Stomach (tissue), 9 donors: ENCODE measurements around the gene ZMYND8. TPM values are rescaled to one million over a fixed set of nuclear protein-coding genes. Genes with fewer than 3 reads are reported as not detected.
"Not testable (repeated sequence)": the region's sequence is repeated elsewhere in the genome, so short reads cannot be mapped to it uniquely, and the experiment has no call there.

Source experiments
- DNase-seq, 2 donors: peaks; one replicate each; pipeline versions ENCODE4 v3.0.0 to v3.0.0-alpha.2; 2013 to 2019
- H3K27ac ChIP-seq, 5 donors: fragments of 200-600 bp in 4 of 5; sonication (generic) in 4 of 5; one replicate each; pipeline ENCODE4 v1.5.1; 2013 to 2019; ENCODE audit warnings: mild to moderate bottlenecking in 1 of 5, moderate library complexity in 1 of 5
- H3K27me3 ChIP-seq, 3 donors: fragments of 200-600 bp; sonication (generic); one replicate each; pipeline ENCODE4 v1.5.1; 2017 to 2019; ENCODE audit warnings: mixed run types in 1 of 3
- H3K36me3 ChIP-seq, 4 donors: fragments of 200-600 bp; sonication (generic); 1 replicate in 3 of 4; 2 replicates in 1 of 4; pipeline ENCODE4 v1.5.1; 2016 to 2019
- H3K4me1 ChIP-seq, 4 donors: fragments of 200-600 bp; sonication (generic); one replicate each; pipeline ENCODE4 v1.5.1; 2016 to 2019
- H3K4me3 ChIP-seq, 4 donors: fragments of 200-600 bp; sonication (generic) in 3 of 4; one replicate each; pipeline ENCODE4 v1.5.1; 2016 to 2019; ENCODE audit warnings: mild to moderate bottlenecking in 1 of 4
- H3K9me3 ChIP-seq, 4 donors: fragments of 200-600 bp; sonication (generic); one replicate each; pipeline ENCODE4 v1.5.1; 2016 to 2019
- CTCF ChIP-seq, 7 experiments: fragments of 450-650 bp in 4 of 7; fragments of 200-600 bp in 3 of 7; sonication (generic) in 3 of 7; IDR thresholded peaks; one replicate each; pipeline ENCODE4 v1.5.1; 2016 to 2019; ENCODE audit warnings: antibody characterized with exemption in 7 of 7, control low read depth in 2 of 7, mild to moderate bottlenecking in 1 of 7
- EP300 ChIP-seq: sonication (generic); formaldehyde crosslinking; IDR thresholded peaks from one replicate; pipeline ENCODE4 v1.6.1; 2017; ENCODE audit warnings: antibody characterized with exemption
- POLR2A ChIP-seq, 4 donors: fragments of 450-650 bp; IDR thresholded peaks; one replicate each; pipeline ENCODE4 v1.6.1; 2016; ENCODE audit warnings: antibody characterized with exemption in 4 of 4, control low read depth in 2 of 4, mild to moderate bottlenecking in 1 of 4, moderate library complexity in 1 of 4
- POLR2AphosphoS5 ChIP-seq, 3 donors: sonication (generic); formaldehyde crosslinking; IDR thresholded peaks; one replicate each; pipeline ENCODE4 v1.6.1; 2016; ENCODE audit warnings: antibody characterized with exemption in 3 of 3
- whole genome bisulfite sequencing, 5 donors: extraction: QIAGEN DNeasy Blood & Tissue Kit in 3 of 5; methylation state at CpG; one replicate each; pipeline versions ENCODE4 v1.1.5 to v1.1.7; 2013 to 2018; 5-methylcytosine and 5-hydroxymethylcytosine counted together
- intact Hi-C: fragments of 100-400 bp; cut with DNase I; formaldehyde crosslinking; loops from one replicate; pipeline ENCODE4 v1.15.1; 2023; ENCODE audit warnings: low total_unique reads
- polyA plus RNA-seq, 3 donors: library from polyadenylated mRNA; stranded (reverse); fragments of 200-250 nt; gene quantifications; one replicate each; pipeline ENCODE4 v1.2.3, GENCODE V29; 2013
- total RNA-seq, 5 donors: library from RNA; depleted of rRNA; stranded (reverse); fragments of >200 nt; gene quantifications; one replicate each; pipeline versions ENCODE4 v1.1.0 to v1.2.3, GENCODE V29; 2014 to 2016
- donor health status: healthy with polysubstance abuse.
- donor health status: Bipolar disorder and iron deficiency.
- donor health status: healthy.

ZMYND8 gene
- total and polyA plus RNA-seq, 8 donors: 9.2 to 82.6 (median 39.4) TPM

GRCh38 chr20:47206962-47207641, 149.4 kb downstream of the ZMYND8 start:
- H3K27ac ChIP-seq: no peak overlapping the region
- H3K4me1 ChIP-seq: no peaks in the 10 kb centered on the region
- no peak overlapping the region for H3K4me3 ChIP-seq
- WGBS, 5 donors: 73 to 85% (median 81%) methylated on average over 9 of the region's 9 CpGs
- intact Hi-C loops: no loop called here
- no peak for TF ChIP-seq POLR2A (IDR thresholded peaks at IDR 0.05)
- no peak for TF ChIP-seq EP300
- no peak for TF ChIP-seq CTCF (IDR thresholded peaks at IDR 0.05)
- no peak for DNase-seq
- H3K9me3 ChIP-seq: no peaks in the 10 kb centered on the region
- peaks cover 32 to 44% (median 43%) of the 10 kb centered on the region in 4 donors for H3K36me3 ChIP-seq
- no peaks in the 10 kb centered on the region for H3K27me3 ChIP-seq

GRCh38 chr20:47206552-47206951, 149.9 kb downstream of the ZMYND8 start:
- H3K9me3 ChIP-seq, intact Hi-C loops, H3K27me3 ChIP-seq, H3K4me3 ChIP-seq, H3K27ac ChIP-seq, DNase-seq, H3K4me1 ChIP-seq: not testable (repeated sequence)
- WGBS, 5 donors: 85 to 92% (median 90%) methylated on average over 10 of the region's 10 CpGs
- peaks cover 27 to 39% (median 38%) of the 10 kb centered on the region in 4 donors for H3K36me3 ChIP-seq

- Histone ChIP-seq H3K27me3 (no peaks in the 10 kb centered on the region), H3K9me3 (no peaks in the 10 kb centered on the region), H3K36me3 (peaks cover 18 to 30% (median 29%) of the 10 kb centered on the region in 4 donors), H3K4me3 (no peak overlapping the region), H3K27ac (no peak overlapping the region), H3K4me1 (peaks cover 0 to 4% (median 0%) of the 10 kb centered on the region in 4 donors)
- intact Hi-C loops: no loop called here
- peak; percentile 54 to 63 for DNase-seq
- WGBS, 5 donors: 44 to 72% (median 46%) methylated on average over 9 of the region's 9 CpGs
- TF ChIP-seq CTCF (IDR thresholded peaks at IDR 0.05): peak in 5 of 7 experiments; percentile 29 to 62 (median 55)
- no peak for TF ChIP-seq EP300
These were observed 150.8 kb downstream of the ZMYND8 start for GRCh38 chr20:47205577-47206123.

GRCh38 chr20:47204850-47205122, 151.7 kb downstream of the ZMYND8 start:
- DNase-seq, H3K9me3 ChIP-seq, H3K4me3 ChIP-seq, H3K27me3 ChIP-seq, H3K27ac ChIP-seq, intact Hi-C loops, H3K4me1 ChIP-seq: not testable (repeated sequence)
- 89 to 94% (median 92%) methylated on average over 11 of the region's 11 CpGs for WGBS, 5 donors
- H3K36me3 ChIP-seq: peaks cover 10 to 21% (median 20%) of the 10 kb centered on the region in 4 donors

- TF ChIP-seq POLR2AphosphoS5 (IDR thresholded peaks at IDR 0.05): no peak
- TF ChIP-seq POLR2A (IDR thresholded peaks at IDR 0.05): no peak
- no peak for TF ChIP-seq CTCF (IDR thresholded peaks at IDR 0.05)
- TF ChIP-seq EP300: no peak
- Histone ChIP-seq H3K4me3 (no peak overlapping the region), H3K36me3 (peaks cover 7 to 15% (median 14%) of the 10 kb centered on the region in 4 donors), H3K4me1 (peaks cover 0 to 4% (median 0%) of the 10 kb centered on the region in 4 donors), H3K27ac (no peak overlapping the region), H3K9me3 (no peaks in the 10 kb centered on the region), H3K27me3 (no peaks in the 10 kb centered on the region)
- peak in 1 of 2 donors; percentile 39 for DNase-seq
- intact Hi-C loops: no loop called here
- WGBS, 5 donors: 81 to 89% (median 83%) methylated on average over 12 of the region's 12 CpGs
These were observed 152.3 kb downstream of the ZMYND8 start for GRCh38 chr20:47204008-47204849.
